K562 (cell line): Measurements from ENCODE around the gene ZFP82. TPM values are rescaled to one million over a fixed set of nuclear protein-coding genes. Genes with fewer than 3 reads are reported as not detected.

ENCODE experiments used
- MAFG ChIP-seq: fragments of 450-650 bp; conservative IDR thresholded peaks from 2 replicates; pipeline ENCODE4 v1.6.1; 2016; ENCODE audit warnings: missing genetic modification characterization, missing compliant biosample characterization
- ZNF318 ChIP-seq, 2 experiments: fragments of 450-650 bp; IDR thresholded peaks; 2 replicates each; pipeline ENCODE4 v1.6.1; 2016; ENCODE audit warnings: mild to moderate bottlenecking in 2 of 2, borderline replicate concordance in 1 of 2, low read depth in 1 of 2, moderate library complexity in 1 of 2
- polyA plus RNA-seq, 8 experiments: library from polyadenylated mRNA; depleted of rRNA in 4 of 8; stranded (reverse) in 5 of 8; unstranded in 3 of 8; fragments of >200 nt; fragmentation: Nextera tagmentation in 2 of 8; fragmentation: Illumina TruSeq in 1 of 8; extraction: Ambion mirVana in 2 of 8; extraction: Trizol in 1 of 8; gene quantifications; 2 replicates each; pipeline versions ENCODE4 v1.2.1 to v1.2.3, GENCODE V29; 2011 to 2014; ENCODE audit warnings: inconsistent platforms in 1 of 8, missing spikeins in 1 of 8
- total RNA-seq, 7 experiments: library from RNA; depleted of rRNA in 6 of 7; stranded (reverse); fragments of >200 nt in 6 of 7; fragmentation: Illumina TruSeq in 2 of 7; extraction: Trizol in 2 of 7; gene quantifications; 2 replicates each; pipeline versions ENCODE4 v1.2.1 to v1.2.3, GENCODE V29; 2011 to 2021; ENCODE audit warnings: low replicate concordance in 1 of 7

Gene ZFP82
- total and polyA plus RNA-seq, 9 of the 15 experiments (the other 6 are each of a cell fraction or from before 2014, with no cell fraction given): 2.2 to 7.0 (median 3.0) TPM

- TF ChIP-seq ZNF318 (IDR thresholded peaks at IDR 0.05; ENCODE audit: borderline replicate concordance in 1 of 2, low read depth in 1 of 2) (no peak), MAFG (tag) (no peak)
- TF ChIP-seq, all 486 proteins: peak for 0
These were observed 39.0 kb downstream of the ZFP82 start (continued) for GRCh38 chr19:36379510-36379819.
